HG02938 (cell line): ENCODE measurements around the gene POPDC2.

ENCODE experiments used
- ATAC-seq: cut with Tn5 transposase; IDR thresholded peaks from one replicate; pipeline ENCODE4 v1.9.1; 2021; ENCODE audit warnings: mild to moderate bottlenecking, moderate library complexity; ENCODE audit not compliant: unreplicated experiment

The POPDC2 gene

GRCh38 chr3:119642746-119643473 lies 17.5 kb downstream of the POPDC2 start:
- no peak for ATAC-seq

GRCh38 chr3:119641416-119641815 lies 19.0 kb downstream of the POPDC2 start:
- ATAC-seq, result no peak

GRCh38 chr3:119639494-119640350 lies 20.7 kb downstream of the POPDC2 start:
- ATAC-seq, result no peak

- ATAC-seq, result peak; percentile 33
These were observed 22.5 kb downstream of the POPDC2 start for GRCh38 chr3:119637679-119638477.

- no peak for ATAC-seq
These were observed 23.3 kb downstream of the POPDC2 start for GRCh38 chr3:119636891-119637611.

- ATAC-seq, result no peak
These were observed 24.1 kb downstream of the POPDC2 start for GRCh38 chr3:119636249-119636648.

GRCh38 chr3:119635719-119636118 lies 24.7 kb downstream of the POPDC2 start:
- no peak for ATAC-seq

GRCh38 chr3:119632829-119633228 lies 27.6 kb downstream of the POPDC2 start:
- no peak for ATAC-seq

GRCh38 chr3:119632216-119632615 lies 28.2 kb downstream of the POPDC2 start:
- ATAC-seq, result no peak

- no peak for ATAC-seq
These were observed 28.9 kb downstream of the POPDC2 start for GRCh38 chr3:119631516-119631915.

GRCh38 chr3:119630880-119631329 lies 29.5 kb downstream of the POPDC2 start:
- no peak for ATAC-seq

- ATAC-seq, result no peak
These were observed 30.1 kb downstream of the POPDC2 start for GRCh38 chr3:119630128-119630879.

GRCh38 chr3:119628816-119629445 lies 31.5 kb downstream of the POPDC2 start:
- ATAC-seq, result peak; percentile 35

GRCh38 chr3:119628390-119628789 lies 32.0 kb downstream of the POPDC2 start:
- peak; percentile 58 for ATAC-seq

GRCh38 chr3:119627461-119627860 lies 32.9 kb downstream of the POPDC2 start:
- no peak for ATAC-seq

GRCh38 chr3:119626196-119626595 lies 34.2 kb downstream of the POPDC2 start:
- ATAC-seq, result no peak

GRCh38 chr3:119625451-119626153 lies 34.8 kb downstream of the POPDC2 start:
- ATAC-seq, result no peak

- ATAC-seq, result no peak
These were observed 36.2 kb downstream of the POPDC2 start for GRCh38 chr3:119624002-119624720.
